GM12878 (cell line): ENCODE measurements around the gene NUDT17. TPM values are rescaled to one million over a fixed set of nuclear protein-coding genes. Genes with fewer than 3 reads are reported as not detected.

Source experiments
- ATAC-seq: fragments of 200-7000 bp; cut with Tn5 transposase; 3 replicates; pipeline ENCODE4 v1.9.1; 2020; ENCODE audit warnings: mild to moderate bottlenecking, moderate library complexity
- BruUV-seq: library from RNA; stranded (reverse); fragments of 400-500 nt; replicated peaks from 2 replicates; lab custom pipeline; 2021; lab: Mats Ljungman, UMichigan
- CTCF ChIA-PET: fragments of 300-600 bp; sonication (Branson Sonifier 250); formaldehyde crosslinking; extraction: SDS; loops from one replicate; lab custom pipeline; 2021; ENCODE audit warnings: inconsistent platforms; lab: Yijun Ruan, JAX
- POLR2A ChIA-PET: fragments of 350-600 bp; formaldehyde crosslinking; extraction: SDS; loops from one replicate; lab custom pipeline; 2021; ENCODE audit warnings: inconsistent platforms; lab: Charles Lee
- RAD21 ChIA-PET: fragments of 300-600 bp; sonication (Branson Sonifier 250); formaldehyde crosslinking; loops from one replicate; lab custom pipeline; 2023; ENCODE audit warnings: antibody characterized with exemption; ENCODE audit not compliant: unreplicated experiment; lab: Charles Lee
- SMC1A ChIA-PET: fragments of 300-600 bp; sonication (Branson Sonifier 250); formaldehyde crosslinking; loops from one replicate; lab custom pipeline; 2023; ENCODE audit not compliant: unreplicated experiment, uncharacterized antibody; lab: Charles Lee
- DNase-seq: peaks from one replicate; pipeline ENCODE4 v3.0.0-alpha.2; 2011; ENCODE audit warnings: low read depth, low spot score
- FAIRE-seq: peaks from 3 replicates; lab custom pipeline; 2011; peaks lifted over from hg19 to GRCh38; lab: Jason Lieb, UNC
- H2AFZ ChIP-seq: 2 replicates; pipeline ENCODE4 v1.6.0; 2011; ENCODE audit warnings: low read depth, low read length, control low read depth; ENCODE audit not compliant: control insufficient read depth
- H3K27ac ChIP-seq: 2 replicates; pipeline ENCODE4 v1.5.1; 2011; ENCODE audit warnings: control low read depth; ENCODE audit not compliant: control insufficient read depth, insufficient read depth
- H3K27me3 ChIP-seq, 2 experiments: replicated peaks in 1 of 2; 2 replicates each; pipeline versions ENCODE4 v1.6.0 to v1.6.1; 2011; ENCODE audit warnings: low read length in 1 of 2; ENCODE audit not compliant: control insufficient read depth in 2 of 2, insufficient read depth in 2 of 2
- H3K36me3 ChIP-seq, 2 experiments: 2 replicates each; pipeline ENCODE4 v1.5.1; 2011; ENCODE audit warnings: low read length in 1 of 2; ENCODE audit not compliant: control insufficient read depth in 2 of 2, insufficient read depth in 2 of 2
- H3K4me1 ChIP-seq: 2 replicates; pipeline ENCODE4 v1.6.1; 2011; ENCODE audit warnings: mild to moderate bottlenecking, low read length, moderate library complexity, mixed read lengths; ENCODE audit not compliant: control insufficient read depth, insufficient read depth
- H3K4me2 ChIP-seq: 2 replicates; pipeline ENCODE4 v1.6.0; 2011; ENCODE audit warnings: control low read depth; ENCODE audit not compliant: control insufficient read depth, insufficient read depth
- H3K4me3 ChIP-seq: fragments of 200-600 bp; sonication (generic); 2 replicates; pipeline ENCODE4 v1.5.1; 2016
- H3K79me2 ChIP-seq: 2 replicates; pipeline ENCODE4 v1.6.0; 2011; ENCODE audit warnings: low read length; ENCODE audit not compliant: control insufficient read depth, insufficient read depth
- H3K9ac ChIP-seq: 2 replicates; pipeline ENCODE4 v1.8.0; 2011; ENCODE audit warnings: low read length, control low read depth, mixed read lengths; ENCODE audit not compliant: control insufficient read depth, insufficient read depth
- H3K9me3 ChIP-seq: replicated peaks from 3 replicates; pipeline ENCODE4 v1.5.1; 2011; ENCODE audit warnings: mild to moderate bottlenecking, low read length; ENCODE audit not compliant: control insufficient read depth, insufficient read depth
- H4K20me1 ChIP-seq: 2 replicates; pipeline ENCODE4 v1.6.0; 2011; ENCODE audit not compliant: control insufficient read depth, insufficient read depth
- ATF3 ChIP-seq: IDR thresholded peaks from 2 replicates; pipeline ENCODE4 v1.6.1; 2011; ENCODE audit warnings: low read depth, mild to moderate bottlenecking, low read length, moderate library complexity, borderline replicate concordance; ENCODE audit errors: extremely low read depth
- BHLHE40 ChIP-seq, 2 experiments: fragments of 450-650 bp in 1 of 2; IDR thresholded peaks; 2 replicates each; pipeline ENCODE4 v1.6.1; 2011 to 2017; ENCODE audit warnings: low read depth in 2 of 2, borderline replicate concordance in 1 of 2, improper control_type of control experiment in 1 of 2, low read length in 1 of 2, mild to moderate bottlenecking in 1 of 2
- CREM ChIP-seq: IDR thresholded peaks from 2 replicates; pipeline ENCODE4 v1.6.1; 2014; ENCODE audit warnings: antibody characterized with exemption, low read depth
- EZH2 ChIP-seq: IDR thresholded peaks from 2 replicates; pipeline ENCODE4 v1.6.1; 2012; ENCODE audit warnings: low read depth, mild to moderate bottlenecking, control low read depth, inconsistent platforms, low read length, borderline replicate concordance; ENCODE audit not compliant: control insufficient read depth
- HDAC6 ChIP-seq: fragments of 200-600 bp; sonication (generic); IDR thresholded peaks from one replicate; pipeline ENCODE4 v1.8.0; 2017; ENCODE audit warnings: antibody characterized with exemption; ENCODE audit not compliant: unreplicated experiment
- IKZF2 ChIP-seq, 2 experiments: fragments of 450-650 bp; IDR thresholded peaks; 2 replicates each; pipeline ENCODE4 v1.6.1; 2017; ENCODE audit warnings: mild to moderate bottlenecking in 2 of 2, moderate library complexity in 2 of 2
- IRF4 ChIP-seq: IDR thresholded peaks from 2 replicates; pipeline ENCODE4 v1.6.1; 2011; ENCODE audit warnings: low read depth, low read length
- KLF5 ChIP-seq: fragments of 450-650 bp; IDR thresholded peaks from 2 replicates; pipeline ENCODE4 v1.6.1; 2014; ENCODE audit warnings: mild to moderate bottlenecking; ENCODE audit not compliant: partially characterized antibody
- LARP7 ChIP-seq: fragments of 450-650 bp; IDR thresholded peaks from 2 replicates; pipeline ENCODE4 v1.6.1; 2017; ENCODE audit warnings: mild to moderate bottlenecking
- MAX ChIP-seq: IDR thresholded peaks from 2 replicates; pipeline ENCODE4 v1.6.1; 2012; ENCODE audit warnings: low read depth, low read length, improper control_type of control experiment
- MEF2A ChIP-seq: IDR thresholded peaks from 2 replicates; pipeline ENCODE4 v1.6.1; 2011; ENCODE audit warnings: low read depth, mild to moderate bottlenecking, low read length, moderate library complexity; ENCODE audit not compliant: insufficient read depth
- MLLT1 ChIP-seq: fragments of 450-650 bp; IDR thresholded peaks from 2 replicates; pipeline ENCODE4 v1.6.1; 2016; ENCODE audit warnings: mild to moderate bottlenecking
- MYC ChIP-seq: IDR thresholded peaks from 2 replicates; pipeline ENCODE4 v1.6.1; 2011; ENCODE audit warnings: mild to moderate bottlenecking, low read length, moderate library complexity, inconsistent platforms; ENCODE audit not compliant: insufficient read depth, insufficient replicate concordance, insufficient read length, severe bottlenecking
- POLR2AphosphoS2 ChIP-seq: IDR thresholded peaks from 2 replicates; pipeline ENCODE4 v1.6.1; 2011; ENCODE audit warnings: low read depth, mild to moderate bottlenecking, low read length, improper control_type of control experiment, moderate library complexity
- RUNX3 ChIP-seq: IDR thresholded peaks from 2 replicates; pipeline ENCODE4 v1.6.1; 2012; ENCODE audit warnings: low read length, inconsistent platforms
- SP1 ChIP-seq: IDR thresholded peaks from one replicate; pipeline ENCODE4 v1.6.1; 2011; ENCODE audit warnings: low read depth, low read length
- ZNF24 ChIP-seq: fragments of 450-650 bp; IDR thresholded peaks from 2 replicates; pipeline ENCODE4 v1.6.1; 2017; ENCODE audit warnings: antibody characterized with exemption, mild to moderate bottlenecking
- WGBS: methylation state at CpG from one replicate; pipeline ENCODE4 v1.1.6; 2016; ENCODE audit warnings: low lambda C conversion rate; ENCODE audit not compliant: insufficient replicate concordance, insufficient coverage; ENCODE audit errors: missing lambda C conversion rate; 5-methylcytosine and 5-hydroxymethylcytosine counted together
- in situ Hi-C: fragments of 300-500 bp; cut with MboI; formaldehyde crosslinking; loops from 9 replicates; pipeline ENCODE4 v1.14.3; 2018; ENCODE audit warnings: mixed read lengths
- intact Hi-C: fragments of 100-400 bp; cut with micrococcal nuclease; formaldehyde crosslinking; loops from one replicate; pipeline ENCODE4 v1.14.2; 2022; ENCODE audit not compliant: unreplicated experiment
- polyA plus RNA-seq, 11 experiments: library from polyadenylated mRNA; depleted of rRNA in 4 of 11; unstranded in 6 of 11; stranded (reverse) in 5 of 11; fragments of >200 nt; fragmentation: Nextera tagmentation in 4 of 11; fragmentation: Illumina TruSeq in 1 of 11; extraction: Ambion mirVana in 4 of 11; extraction: Trizol in 1 of 11; gene quantifications; 1 replicate in 1 of 11; 2 replicates in 10 of 11; pipeline versions ENCODE4 v1.2.1 to v1.2.3, GENCODE V29; 2011 to 2016; ENCODE audit warnings: inconsistent platforms in 2 of 11, missing spikeins in 2 of 11, low read depth in 1 of 11
- total RNA-seq, 4 experiments: library from RNA; depleted of rRNA in 3 of 4; stranded (reverse); fragments of >200 nt in 3 of 4; fragmentation: Illumina TruSeq in 1 of 4; extraction: Trizol in 1 of 4; gene quantifications; 2 replicates each; pipeline versions ENCODE4 v1.2.1 to v1.2.3, GENCODE V29; 2013 to 2021

Gene NUDT17
- total and polyA plus RNA-seq, 10 of the 15 experiments (the other 5 are each of a cell fraction or from before 2014, with no cell fraction given), result 1.2 to 4.7 (median 4.0) TPM

- TF ChIP-seq HDAC6, result no peak
- TF ChIP-seq ATF3, result no peak
- no peak for TF ChIP-seq MLLT1
- no peak for TF ChIP-seq EZH2
- no peak for TF ChIP-seq RUNX3
- TF ChIP-seq MAX, result no peak
- no peak for TF ChIP-seq LARP7
- TF ChIP-seq, all 136 proteins: peak for 0
These were observed 39.0 kb upstream of the NUDT17 start (continued) for GRCh38 chr1:145806408-145806807.

GRCh38 chr1:145806844-145807243 is 38.6 kb upstream of the NUDT17 start:
- no peak for FAIRE-seq
- TF ChIP-seq IKZF2 (IDR thresholded peaks at IDR 0.05), result no peak
- no peak for TF ChIP-seq POLR2AphosphoS2
- TF ChIP-seq CREM, result no peak
- no peak for TF ChIP-seq SP1
- TF ChIP-seq MEF2A, result no peak
- TF ChIP-seq IRF4, result no peak
- no peak for TF ChIP-seq MYC
- TF ChIP-seq KLF5, result no peak
- no peak for TF ChIP-seq BHLHE40 (IDR thresholded peaks at IDR 0.05; ENCODE audit: borderline replicate concordance in 1 of 2, low read depth in 2 of 2, low read length in 1 of 2)
- TF ChIP-seq ZNF24, result no peak
- WGBS, result over 99% methylated on average over 7 of the region's 7 CpGs
- Histone ChIP-seq H3K4me3 (no peak overlapping the region), H3K4me1 (no peaks in the 10 kb centered on the region; the same call in none of the 2 replicates), H3K79me2 (peaks cover 10% of the 10 kb centered on the region), H3K9me3 (no peaks in the 10 kb centered on the region), H4K20me1 (no peaks in the 10 kb centered on the region), H3K4me2 (no peak overlapping the region), H3K27me3 (no peaks in the 10 kb centered on the region), H3K27ac (no peak overlapping the region), H3K36me3 (no peaks in the 10 kb centered on the region), H2AFZ (no peak overlapping the region), H3K9ac (no peak overlapping the region)
- ChIA-PET SMC1A (interaction anchor here (1.3 kb wide), 1 partner anchor 22 kb away, joined by 4 read pairs; no protein-coding TSS in a partner anchor), POLR2A (no interaction called here), CTCF (interaction anchor here (1.7 to 1.8 kb wide), 2 partner anchors 11 to 39 kb away, joined by 5 to 6 read pairs; partner anchors contain the start of gene NUDT17), RAD21 (interaction anchor here (1.3 to 1.5 kb wide), 2 partner anchors 11 to 18 kb away, joined by 3 read pairs; no protein-coding TSS in a partner anchor)
- no peak for DNase-seq
- in situ Hi-C loops (no loop called here), intact Hi-C loops (no loop called here)
- no TSS peak for BruUV-seq
- ATAC-seq, result no peak
